Measurements from ENCODE around the gene RSRC1. TPM values are rescaled to one million over a fixed set of nuclear protein-coding genes. Genes with fewer than 3 reads are reported as not detected.
A peak's percentile ranks its signal among the peaks of the same experiment; 100 is the strongest.

The RSRC1 gene
- total and polyA plus RNA-seq, 2 of the 13 experiments (the other 11 are each of a cell fraction or from before 2014, with no cell fraction given), result 4.9 to 63.0 TPM

- no peak for TF ChIP-seq ZNF83 (CRISPR knock-in tag; IDR thresholded peaks at IDR 0.05; ENCODE audit: borderline replicate concordance)
- TF ChIP-seq ZNF343 (CRISPR knock-in tag; IDR thresholded peaks at IDR 0.05), result peak; percentile 92
- TF ChIP-seq, protein P1, sequence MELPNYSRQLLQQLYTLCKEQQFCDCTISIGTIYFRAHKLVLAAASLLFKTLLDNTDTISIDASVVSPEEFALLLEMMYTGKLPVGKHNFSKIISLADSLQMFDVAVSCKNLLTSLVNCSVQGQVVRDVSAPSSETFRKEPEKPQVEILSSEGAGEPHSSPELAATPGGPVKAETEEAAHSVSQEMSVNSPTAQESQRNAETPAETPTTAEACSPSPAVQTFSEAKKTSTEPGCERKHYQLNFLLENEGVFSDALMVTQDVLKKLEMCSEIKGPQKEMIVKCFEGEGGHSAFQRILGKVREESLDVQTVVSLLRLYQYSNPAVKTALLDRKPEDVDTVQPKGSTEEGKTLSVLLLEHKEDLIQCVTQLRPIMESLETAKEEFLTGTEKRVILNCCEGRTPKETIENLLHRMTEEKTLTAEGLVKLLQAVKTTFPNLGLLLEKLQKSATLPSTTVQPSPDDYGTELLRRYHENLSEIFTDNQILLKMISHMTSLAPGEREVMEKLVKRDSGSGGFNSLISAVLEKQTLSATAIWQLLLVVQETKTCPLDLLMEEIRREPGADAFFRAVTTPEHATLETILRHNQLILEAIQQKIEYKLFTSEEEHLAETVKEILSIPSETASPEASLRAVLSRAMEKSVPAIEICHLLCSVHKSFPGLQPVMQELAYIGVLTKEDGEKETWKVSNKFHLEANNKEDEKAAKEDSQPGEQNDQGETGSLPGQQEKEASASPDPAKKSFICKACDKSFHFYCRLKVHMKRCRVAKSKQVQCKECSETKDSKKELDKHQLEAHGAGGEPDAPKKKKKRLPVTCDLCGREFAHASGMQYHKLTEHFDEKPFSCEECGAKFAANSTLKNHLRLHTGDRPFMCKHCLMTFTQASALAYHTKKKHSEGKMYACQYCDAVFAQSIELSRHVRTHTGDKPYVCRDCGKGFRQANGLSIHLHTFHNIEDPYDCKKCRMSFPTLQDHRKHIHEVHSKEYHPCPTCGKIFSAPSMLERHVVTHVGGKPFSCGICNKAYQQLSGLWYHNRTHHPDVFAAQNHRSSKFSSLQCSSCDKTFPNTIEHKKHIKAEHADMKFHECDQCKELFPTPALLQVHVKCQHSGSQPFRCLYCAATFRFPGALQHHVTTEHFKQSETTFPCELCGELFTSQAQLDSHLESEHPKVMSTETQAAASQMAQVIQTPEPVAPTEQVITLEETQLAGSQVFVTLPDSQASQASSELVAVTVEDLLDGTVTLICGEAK (IDR thresholded peaks at IDR 0.05), result no peak
- TF ChIP-seq, protein P1 (CRISPR knock-in tag; IDR thresholded peaks at IDR 0.05), result peak; percentile 88
- TF ChIP-seq, protein P2, sequence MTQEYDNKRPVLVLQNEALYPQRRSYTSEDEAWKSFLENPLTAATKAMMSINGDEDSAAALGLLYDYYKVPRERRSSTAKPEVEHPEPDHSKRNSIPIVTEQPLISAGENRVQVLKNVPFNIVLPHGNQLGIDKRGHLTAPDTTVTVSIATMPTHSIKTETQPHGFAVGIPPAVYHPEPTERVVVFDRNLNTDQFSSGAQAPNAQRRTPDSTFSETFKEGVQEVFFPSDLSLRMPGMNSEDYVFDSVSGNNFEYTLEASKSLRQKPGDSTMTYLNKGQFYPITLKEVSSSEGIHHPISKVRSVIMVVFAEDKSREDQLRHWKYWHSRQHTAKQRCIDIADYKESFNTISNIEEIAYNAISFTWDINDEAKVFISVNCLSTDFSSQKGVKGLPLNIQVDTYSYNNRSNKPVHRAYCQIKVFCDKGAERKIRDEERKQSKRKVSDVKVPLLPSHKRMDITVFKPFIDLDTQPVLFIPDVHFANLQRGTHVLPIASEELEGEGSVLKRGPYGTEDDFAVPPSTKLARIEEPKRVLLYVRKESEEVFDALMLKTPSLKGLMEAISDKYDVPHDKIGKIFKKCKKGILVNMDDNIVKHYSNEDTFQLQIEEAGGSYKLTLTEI (CRISPR knock-in tag; conservative IDR thresholded peaks at IDR 0.05), result no peak
- TF ChIP-seq SP5 (CRISPR knock-in tag; IDR thresholded peaks at IDR 0.05; ENCODE audit: borderline replicate concordance, low read depth), result no peak
- TF ChIP-seq MEIS2 (CRISPR knock-in tag; IDR thresholded peaks at IDR 0.05), result peak; percentile 64; the same call in 1 of the 2 replicates
- no peak for TF ChIP-seq NFRKB (IDR thresholded peaks at IDR 0.05)
- peak; percentile 38; the same call in 1 of the 2 replicates for TF ChIP-seq ZNF317 (CRISPR knock-in tag; IDR thresholded peaks at IDR 0.05)
- TF ChIP-seq, protein P3, sequence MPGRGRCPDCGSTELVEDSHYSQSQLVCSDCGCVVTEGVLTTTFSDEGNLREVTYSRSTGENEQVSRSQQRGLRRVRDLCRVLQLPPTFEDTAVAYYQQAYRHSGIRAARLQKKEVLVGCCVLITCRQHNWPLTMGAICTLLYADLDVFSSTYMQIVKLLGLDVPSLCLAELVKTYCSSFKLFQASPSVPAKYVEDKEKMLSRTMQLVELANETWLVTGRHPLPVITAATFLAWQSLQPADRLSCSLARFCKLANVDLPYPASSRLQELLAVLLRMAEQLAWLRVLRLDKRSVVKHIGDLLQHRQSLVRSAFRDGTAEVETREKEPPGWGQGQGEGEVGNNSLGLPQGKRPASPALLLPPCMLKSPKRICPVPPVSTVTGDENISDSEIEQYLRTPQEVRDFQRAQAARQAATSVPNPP (CRISPR knock-in tag; IDR thresholded peaks at IDR 0.05), result peak; percentile 78; the same call in 1 of the 2 replicates
- TF ChIP-seq ARNT (IDR thresholded peaks at IDR 0.05), result no peak
- peak; percentile 94 for TF ChIP-seq MXD4 (CRISPR knock-in tag; IDR thresholded peaks at IDR 0.05)
- peak; percentile 81; the same call in 1 of the 2 replicates for TF ChIP-seq MIER3 (CRISPR knock-in tag; IDR thresholded peaks at IDR 0.05; ENCODE audit: borderline replicate concordance)
- TF ChIP-seq STAT6 (CRISPR knock-in tag; IDR thresholded peaks at IDR 0.05; ENCODE audit: borderline replicate concordance), result no peak
- TF ChIP-seq SMAD9 (CRISPR knock-in tag; IDR thresholded peaks at IDR 0.05), result peak; percentile 95
- no peak for TF ChIP-seq ZFP62 (CRISPR knock-in tag; IDR thresholded peaks at IDR 0.05)
Observed at GRCh38 chr3:158097593-158098308, 12.1 kb upstream of the RSRC1 start (continued).

All from HepG2 (cell line).